WI38 (cell line): ENCODE measurements around the gene SH3GL1.

Source experiments
- H3K4me3 ChIP-seq: 2 replicates; pipeline ENCODE4 v1.5.1; 2011; ENCODE audit warnings: low read depth, mild to moderate bottlenecking, control low read depth, low read length
- TF ChIP-seq, protein P1 (sequence below): IDR thresholded peaks from 2 replicates; pipeline ENCODE4 v1.5.1; 2012; ENCODE audit warnings: low read depth, mild to moderate bottlenecking, control low read depth, low read length

Gene SH3GL1

DNA sequence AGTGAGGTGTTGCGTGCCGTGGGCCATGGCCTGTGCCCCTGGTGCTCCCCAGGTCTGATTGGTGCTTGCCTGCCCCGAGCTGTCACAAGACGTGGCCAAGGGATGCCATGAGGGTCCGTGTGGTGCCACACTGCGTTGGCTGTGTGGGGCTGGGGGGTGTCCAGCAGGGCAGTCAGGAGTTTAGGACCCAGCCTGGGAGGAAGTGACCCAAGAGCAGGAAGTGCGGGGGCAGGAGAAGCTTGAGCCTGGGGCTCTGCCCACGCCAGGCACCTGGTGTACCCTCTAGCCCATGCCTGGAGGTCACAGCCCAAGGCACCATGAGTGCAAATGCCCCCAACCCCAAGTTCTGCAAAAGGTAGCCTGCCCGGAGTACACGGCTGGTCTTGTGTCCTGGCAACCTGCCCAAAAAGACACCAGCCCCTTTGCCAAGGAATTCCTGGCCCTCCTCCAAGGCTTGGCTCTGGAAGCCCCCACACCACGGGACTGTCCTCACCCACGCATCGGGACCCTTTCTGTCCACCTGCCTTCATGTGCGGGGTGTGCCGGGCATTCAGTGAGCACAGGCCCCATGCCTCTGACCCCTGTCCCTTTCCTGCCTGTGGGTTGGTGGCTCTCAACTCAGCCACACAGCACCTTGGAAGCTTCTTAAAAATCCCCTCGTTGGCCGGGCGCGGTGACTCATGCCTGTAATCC is 32.1 kb downstream of the SH3GL1 start:
- TF ChIP-seq, protein P1, sequence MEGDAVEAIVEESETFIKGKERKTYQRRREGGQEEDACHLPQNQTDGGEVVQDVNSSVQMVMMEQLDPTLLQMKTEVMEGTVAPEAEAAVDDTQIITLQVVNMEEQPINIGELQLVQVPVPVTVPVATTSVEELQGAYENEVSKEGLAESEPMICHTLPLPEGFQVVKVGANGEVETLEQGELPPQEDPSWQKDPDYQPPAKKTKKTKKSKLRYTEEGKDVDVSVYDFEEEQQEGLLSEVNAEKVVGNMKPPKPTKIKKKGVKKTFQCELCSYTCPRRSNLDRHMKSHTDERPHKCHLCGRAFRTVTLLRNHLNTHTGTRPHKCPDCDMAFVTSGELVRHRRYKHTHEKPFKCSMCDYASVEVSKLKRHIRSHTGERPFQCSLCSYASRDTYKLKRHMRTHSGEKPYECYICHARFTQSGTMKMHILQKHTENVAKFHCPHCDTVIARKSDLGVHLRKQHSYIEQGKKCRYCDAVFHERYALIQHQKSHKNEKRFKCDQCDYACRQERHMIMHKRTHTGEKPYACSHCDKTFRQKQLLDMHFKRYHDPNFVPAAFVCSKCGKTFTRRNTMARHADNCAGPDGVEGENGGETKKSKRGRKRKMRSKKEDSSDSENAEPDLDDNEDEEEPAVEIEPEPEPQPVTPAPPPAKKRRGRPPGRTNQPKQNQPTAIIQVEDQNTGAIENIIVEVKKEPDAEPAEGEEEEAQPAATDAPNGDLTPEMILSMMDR, result no peak

DNA sequence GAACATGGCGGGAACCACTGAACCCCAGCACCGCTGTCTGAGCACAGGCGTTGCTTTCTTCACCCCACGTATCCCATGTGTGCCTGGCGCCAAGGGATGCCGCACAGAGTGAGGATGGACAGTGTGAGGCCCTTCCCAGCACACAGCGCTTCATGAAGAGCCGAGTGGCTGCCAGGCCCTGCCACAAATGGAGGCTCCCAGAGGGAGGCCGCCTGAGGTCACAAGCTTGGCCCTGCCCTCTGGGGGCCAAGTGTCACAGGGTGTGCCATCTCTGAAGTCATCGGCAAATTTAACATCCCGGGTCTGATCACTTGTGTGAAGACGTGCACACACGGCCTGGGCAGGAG is 32.6 kb downstream of the SH3GL1 start:
- no peak overlapping the region for H3K4me3 ChIP-seq
- TF ChIP-seq, protein P1, result no peak

More for the DNA sequence above, 32.1 kb downstream of the SH3GL1 start:
- no peak overlapping the region for H3K4me3 ChIP-seq

DNA sequence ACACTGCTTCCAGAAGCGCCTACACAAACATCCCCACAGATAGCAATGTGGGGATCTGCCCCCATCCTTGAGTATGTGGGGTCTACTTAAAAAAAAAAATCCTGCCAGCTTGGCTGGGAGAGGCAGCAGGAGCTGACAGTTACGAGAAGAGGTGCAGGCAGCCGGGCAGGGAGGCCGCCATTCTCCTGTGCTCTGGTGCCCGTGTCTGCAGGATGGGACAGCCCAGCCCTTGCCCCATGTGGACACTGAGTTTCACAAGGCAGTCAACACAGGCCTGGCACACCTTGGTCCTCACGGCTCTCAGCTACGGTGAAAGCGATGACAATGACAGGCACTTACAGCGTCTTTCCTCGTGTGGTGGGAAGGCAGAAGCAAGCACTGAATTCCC is 33.0 kb downstream of the SH3GL1 start:
- H3K4me3 ChIP-seq, result no peak overlapping the region
- TF ChIP-seq, protein P1, result no peak

DNA sequence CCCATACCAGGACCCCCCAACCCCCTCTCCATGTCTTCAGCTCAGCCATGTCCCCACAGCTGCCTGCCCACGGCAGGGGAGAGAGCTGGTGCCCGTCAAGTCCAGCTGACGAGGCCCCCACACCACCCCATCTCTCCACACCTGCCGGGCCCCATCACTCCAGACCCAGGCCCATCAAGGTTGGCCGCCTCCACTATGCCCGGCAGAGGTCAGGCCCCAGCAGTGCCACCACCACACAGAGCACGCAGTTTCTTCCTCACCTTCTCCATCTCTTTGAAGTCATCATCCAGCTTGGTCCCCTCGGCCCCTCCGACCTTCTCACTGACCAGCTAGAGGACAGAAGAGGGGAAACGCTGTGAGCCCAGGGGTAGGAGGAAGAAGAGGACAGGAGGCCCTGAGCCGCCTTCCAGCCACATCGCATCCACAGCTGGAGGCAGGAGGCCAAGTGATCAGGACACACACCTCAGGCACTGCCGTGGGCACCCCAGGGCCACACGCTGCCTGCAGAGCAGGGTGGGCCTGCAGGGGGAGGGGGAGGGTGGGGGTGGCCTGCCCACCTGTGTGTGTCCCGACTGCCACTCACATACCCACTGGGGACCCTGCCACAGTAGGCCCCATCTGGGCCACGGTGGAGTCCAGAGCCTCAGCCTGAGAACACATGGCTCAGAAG is 33.5 kb downstream of the SH3GL1 start:
- TF ChIP-seq, protein P1, result no peak
- H3K4me3 ChIP-seq, result no peak overlapping the region

DNA sequence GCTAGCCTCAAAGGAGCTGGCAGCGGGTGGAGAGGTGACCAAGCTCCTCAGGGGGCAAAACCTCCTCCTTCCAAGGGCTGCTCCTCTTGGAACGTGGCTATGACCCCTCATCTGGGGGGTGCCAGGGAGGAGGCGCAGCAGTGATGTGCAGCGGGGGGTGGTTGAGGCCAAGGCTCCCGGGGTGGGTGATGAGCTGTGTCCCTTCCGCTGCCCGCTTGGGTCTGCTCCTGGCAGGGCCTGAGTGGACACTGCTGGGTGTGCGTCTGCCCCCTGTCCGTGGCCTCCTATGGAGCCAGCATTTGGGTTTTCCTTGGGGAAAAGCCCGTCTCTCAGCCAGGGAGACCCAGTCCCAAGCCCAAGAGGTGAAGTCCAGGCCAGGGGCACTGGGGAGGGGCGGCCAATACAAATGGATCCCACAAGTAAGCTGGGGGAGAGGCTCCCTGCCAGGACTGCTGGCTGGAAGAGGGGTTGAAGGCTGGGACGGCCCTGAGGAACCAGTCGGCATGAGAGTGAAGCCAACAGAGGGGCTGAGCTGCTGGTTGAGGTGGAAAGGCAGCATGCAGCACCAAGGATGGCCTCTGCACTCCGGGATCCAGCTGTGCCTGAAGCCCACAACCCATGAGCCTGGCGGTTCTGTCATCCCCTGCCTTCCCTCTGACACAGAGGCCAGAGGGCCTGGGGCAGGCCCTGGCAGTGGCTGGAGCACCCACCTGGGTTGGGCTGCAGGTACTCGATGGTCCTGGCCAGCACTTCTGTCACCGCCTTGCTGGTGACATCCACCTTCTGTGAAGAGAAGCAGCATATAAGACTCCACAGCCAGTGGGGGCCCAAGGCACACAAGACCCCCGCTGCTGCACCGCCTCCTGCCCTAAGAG is 34.3 kb downstream of the SH3GL1 start:
- TF ChIP-seq, protein P1, result no peak

DNA sequence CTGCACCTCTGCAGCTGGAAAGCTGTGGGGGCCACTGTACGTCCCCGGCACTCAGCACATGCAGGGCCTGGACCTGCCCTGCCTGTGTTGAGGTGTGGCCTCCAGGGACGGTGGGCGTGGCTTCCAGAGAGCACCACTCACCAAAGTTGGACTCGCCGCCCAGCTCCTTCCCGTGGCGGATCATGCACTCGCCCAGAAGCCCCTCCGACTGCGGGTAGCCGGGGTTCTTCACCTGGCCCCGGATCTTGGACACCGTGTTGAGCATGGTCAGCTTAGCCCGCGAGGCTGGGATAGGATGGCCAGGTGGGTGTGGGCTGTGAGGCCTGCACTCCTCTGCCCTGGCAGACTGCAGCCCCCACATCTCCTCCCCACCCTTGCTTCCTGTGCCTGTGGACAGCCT is 35.0 kb downstream of the SH3GL1 start:
- TF ChIP-seq, protein P1, result no peak
- H3K4me3 ChIP-seq, result no peak overlapping the region

More for the DNA sequence above, 34.3 kb downstream of the SH3GL1 start:
- no peak overlapping the region for H3K4me3 ChIP-seq
